Measurements from ENCODE around the gene TMEM82.
A peak's percentile ranks its signal among the peaks of the same experiment; 100 is the strongest.

The TMEM82 gene

GRCh38 chr1:15755646-15756040 is 13.3 kb downstream of the TMEM82 start:
- POLR2A ChIA-PET: no interaction called here

GRCh38 chr1:15756143-15757015 is 14.1 kb downstream of the TMEM82 start:
- POLR2A ChIA-PET: no interaction called here
- DNase-seq (ENCODE audit: extremely low spot score): no peak
- TF ChIP-seq CTBP1 (IDR thresholded peaks at IDR 0.05; ENCODE audit: borderline replicate concordance) (no peak), LEF1 (IDR thresholded peaks at IDR 0.05; ENCODE audit: borderline replicate concordance) (no peak), FOXM1 (IDR thresholded peaks at IDR 0.05; ENCODE audit: borderline replicate concordance) (no peak), FOXK2 (IDR thresholded peaks at IDR 0.05) (no peak), ZNF384 (IDR thresholded peaks at IDR 0.05) (no peak), TARDBP (IDR thresholded peaks at IDR 0.05) (no peak), PKNOX1 (IDR thresholded peaks at IDR 0.05) (no peak), ELF4 (IDR thresholded peaks at IDR 0.05) (no peak), HDGF (IDR thresholded peaks at IDR 0.05; ENCODE audit: borderline replicate concordance) (no peak)
- CTCF ChIA-PET: interaction anchor here (1.1 kb wide), 1 partner anchor 19 kb away, joined by 3 read pairs; no protein-coding TSS in a partner anchor

More at GRCh38 chr1:15755646-15756040, 13.3 kb downstream of the TMEM82 start:
- TF ChIP-seq PKNOX1 (IDR thresholded peaks at IDR 0.05): no peak
- TF ChIP-seq L3MBTL2 (conservative IDR thresholded peaks at IDR 0.05): no peak
- TF ChIP-seq CTBP1 (IDR thresholded peaks at IDR 0.05; ENCODE audit: borderline replicate concordance): no peak
- no peak for TF ChIP-seq ELF4 (IDR thresholded peaks at IDR 0.05)
- TF ChIP-seq SP1 (IDR thresholded peaks at IDR 0.05): no peak
- no peak for TF ChIP-seq SUZ12 (IDR thresholded peaks at IDR 0.05)
- CTCF ChIA-PET: interaction anchor here (0.7 kb wide), 1 partner anchor 145 kb away, joined by 3 read pairs; no protein-coding TSS in a partner anchor
- no peak for DNase-seq (ENCODE audit: extremely low spot score)

GRCh38 chr1:15757016-15757543 is 14.8 kb downstream of the TMEM82 start:
- CTCF ChIA-PET: interaction anchor here (1.1 kb wide), 1 partner anchor 20 kb away, joined by 3 read pairs; no protein-coding TSS in a partner anchor

GRCh38 chr1:15757575-15758342 is 15.5 kb downstream of the TMEM82 start:
- no peak for DNase-seq (ENCODE audit: extremely low spot score)
- no peak for TF ChIP-seq FOXM1 (IDR thresholded peaks at IDR 0.05; ENCODE audit: borderline replicate concordance)
- TF ChIP-seq LEF1 (IDR thresholded peaks at IDR 0.05; ENCODE audit: borderline replicate concordance): no peak
- no peak for TF ChIP-seq FOXK2 (IDR thresholded peaks at IDR 0.05)
- no peak for TF ChIP-seq TARDBP (IDR thresholded peaks at IDR 0.05)
- no peak for TF ChIP-seq HDGF (IDR thresholded peaks at IDR 0.05; ENCODE audit: borderline replicate concordance)
- no peak for TF ChIP-seq FOXA1 (IDR thresholded peaks at IDR 0.05)
- no peak for TF ChIP-seq BHLHE40 (IDR thresholded peaks at IDR 0.05; ENCODE audit: borderline replicate concordance)
- TF ChIP-seq SP1 (IDR thresholded peaks at IDR 0.05): no peak
- ChIA-PET POLR2A (interaction anchor here (0.9 kb wide), 1 partner anchor 91 kb away, joined by 3 read pairs; no protein-coding TSS in a partner anchor), CTCF (interaction anchor here (1.1 kb wide), 1 partner anchor 21 kb away, joined by 3 read pairs; no protein-coding TSS in a partner anchor)

More at GRCh38 chr1:15757016-15757543, 14.8 kb downstream of the TMEM82 start:
- DNase-seq (ENCODE audit: extremely low spot score): no peak
- POLR2A ChIA-PET: interaction anchor here (0.9 kb wide), 1 partner anchor 92 kb away, joined by 3 read pairs; no protein-coding TSS in a partner anchor
- TF ChIP-seq ARNT (IDR thresholded peaks at IDR 0.05) (no peak), FOXA1 (IDR thresholded peaks at IDR 0.05) (no peak), TARDBP (IDR thresholded peaks at IDR 0.05) (no peak), SUZ12 (IDR thresholded peaks at IDR 0.05) (no peak)

- TF ChIP-seq HDGF (IDR thresholded peaks at IDR 0.05; ENCODE audit: borderline replicate concordance): no peak
- CTCF ChIA-PET: no interaction called here
- POLR2A ChIA-PET: interaction anchor here (0.9 kb wide), 1 partner anchor 10 kb away, joined by 3 read pairs; no protein-coding TSS in a partner anchor
- DNase-seq (ENCODE audit: extremely low spot score): peak; percentile 53
These were observed 16.1 kb downstream of the TMEM82 start, which contains the start of gene FBLIM1 for GRCh38 chr1:15758343-15758931. Gene FBLIM1, plus strand, starts transcription at chr1:15758795. Its CDS starts 6,189 bp downstream, at chr1:15764984.

GRCh38 chr1:15758953-15759661 is 16.8 kb downstream of the TMEM82 start:
- DNase-seq (ENCODE audit: extremely low spot score): peak; percentile 63
- ChIA-PET CTCF (interaction anchor here (0.5 to 0.6 kb wide), 2 partner anchors 70 to 316 kb away, joined by 3 to 7 read pairs; no protein-coding TSS in a partner anchor), POLR2A (interaction anchor here (0.9 to 1.5 kb wide), 2 partner anchors 9 to 14 kb away, joined by 3 to 4 read pairs; no protein-coding TSS in a partner anchor)
- no peak for TF ChIP-seq ZNF384 (IDR thresholded peaks at IDR 0.05)
- TF ChIP-seq SUZ12 (IDR thresholded peaks at IDR 0.05): no peak
- TF ChIP-seq TARDBP (IDR thresholded peaks at IDR 0.05): no peak
- no peak for TF ChIP-seq FOXK2 (IDR thresholded peaks at IDR 0.05)
- no peak for TF ChIP-seq NFRKB (IDR thresholded peaks at IDR 0.05)
- no peak for TF ChIP-seq L3MBTL2 (conservative IDR thresholded peaks at IDR 0.05)

Data from HEK293T (cell line).